ENCODE data around the gene KCNT1.

- TF ChIP-seq ZNF274 (IDR thresholded peaks at IDR 0.05; ENCODE audit: low read depth, low read length) (no peak), CTCF (IDR thresholded peaks at IDR 0.05 in 2 of 3, conservative IDR thresholded peaks at IDR 0.05 in 1 of 3; ENCODE audit: borderline replicate concordance in 1 of 3, insufficient read depth in 1 of 3, low read depth in 2 of 3, low read length in 2 of 3) (peak; percentile 39 to 50 (median 48); a peak in 5 of 6 replicates), FOSL1 (IDR thresholded peaks at IDR 0.05; ENCODE audit: low read depth) (no peak)
These were observed 24.3 kb downstream of the KCNT1 start for GRCh38 chr9:135726138-135726853.

All from HCT116 (cell line).